SK-N-MC (cell line): Measurements from ENCODE around the gene ADAMTSL3.

Experiments
- EZH2 ChIP-seq: fragments of 200-600 bp; sonication (generic); IDR thresholded peaks from one replicate; pipeline ENCODE4 v1.6.1; 2017; ENCODE audit warnings: antibody characterized with exemption
- POLR2AphosphoS5 ChIP-seq: IDR thresholded peaks from 2 replicates; pipeline ENCODE4 v1.6.1; 2012; ENCODE audit warnings: mild to moderate bottlenecking, low read depth, low read length, borderline replicate concordance

GRCh38 chr15:83769411-83769999 is 115.6 kb downstream of the ADAMTSL3 start:
- no peak for TF ChIP-seq EZH2
- no peak; the same call in 1 of the 2 replicates for TF ChIP-seq POLR2AphosphoS5
